Putamen (tissue), 1 donor: ENCODE measurements around the gene DGKI.

Experiments used
- DNase-seq: peaks from one replicate; pipeline ENCODE4 v3.0.0-alpha.2; 2016; ENCODE audit warnings: low spot score

Gene DGKI

DNA sequence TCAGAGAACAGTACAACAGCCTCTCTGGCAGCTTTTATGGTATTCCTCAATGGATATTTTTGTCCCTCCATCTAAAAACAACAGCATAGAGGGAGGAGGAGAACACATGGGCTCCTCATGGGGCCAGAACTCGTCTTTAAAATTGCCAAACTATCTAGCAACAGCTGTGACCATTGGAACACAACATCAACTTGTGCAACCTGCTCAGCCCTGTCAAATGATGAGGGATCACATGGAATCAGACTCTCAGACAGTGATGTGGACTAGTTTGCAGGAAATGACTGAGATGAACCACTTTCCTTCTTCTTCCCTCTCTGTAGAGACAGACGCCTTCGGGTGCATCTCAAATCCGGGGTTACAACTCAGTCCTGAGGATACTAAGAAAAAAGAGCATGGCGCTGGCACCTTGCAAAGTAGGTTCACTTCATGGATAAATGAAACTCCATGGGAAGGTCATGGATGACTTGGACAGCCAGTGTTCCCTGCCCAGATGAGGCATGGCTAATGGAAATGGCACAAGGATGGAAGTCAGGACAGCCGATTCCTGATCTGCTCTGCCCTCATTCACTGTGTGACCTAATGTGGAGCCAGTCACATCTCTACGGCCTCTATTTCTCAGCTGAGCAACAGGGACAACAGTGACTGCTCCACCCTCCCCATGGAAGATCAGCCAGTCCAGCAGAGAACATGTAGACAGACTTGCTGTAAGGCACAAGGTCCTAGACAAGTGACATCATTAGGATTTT lies 24.6 kb upstream of the DGKI start:
- DNase-seq, result no peak

DNA sequence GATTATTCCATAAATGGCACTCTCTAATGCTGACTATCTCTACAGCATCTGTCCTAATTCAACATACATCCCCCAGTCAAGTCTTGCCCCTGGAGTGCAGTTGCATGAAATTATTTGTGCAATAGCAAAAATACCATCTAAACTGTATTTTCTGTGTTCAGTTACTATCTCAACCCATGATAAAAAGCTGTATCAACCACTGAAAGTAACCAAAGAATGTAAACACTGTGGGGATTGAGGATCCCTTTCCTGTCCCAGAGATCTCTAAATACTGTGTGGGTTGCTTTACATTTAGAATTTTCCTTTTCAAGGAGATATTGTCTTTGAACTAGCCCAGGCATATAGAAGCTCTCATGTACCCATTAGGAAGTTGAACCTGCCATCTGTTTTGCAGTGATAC lies 23.9 kb upstream of the DGKI start:
- no peak for DNase-seq

DNA sequence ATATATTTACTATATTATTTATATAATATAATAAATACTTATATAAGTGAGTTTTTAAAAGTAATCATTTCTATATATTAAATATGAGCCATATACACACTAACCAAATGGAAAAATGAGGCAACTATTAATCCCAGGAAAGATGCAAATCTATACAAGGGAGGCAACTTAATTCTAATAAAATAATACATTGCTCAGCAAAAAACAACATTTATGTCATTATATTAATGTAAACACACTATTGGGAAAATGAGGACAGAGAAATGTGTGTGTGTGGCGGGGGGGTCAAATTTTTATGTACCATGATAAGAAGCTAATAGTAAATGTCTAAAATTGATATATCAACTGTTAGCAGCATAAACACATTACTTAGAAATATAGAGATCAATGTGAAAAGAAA lies 23.3 kb upstream of the DGKI start:
- DNase-seq, result no peak

GRCh38 chr7:137869260-137869659 lies 22.5 kb upstream of the DGKI start:
- no peak for DNase-seq

- no peak for DNase-seq
Measured at GRCh38 chr7:137867289-137867688, 20.5 kb upstream of the DGKI start.

- no peak for DNase-seq
Measured at GRCh38 chr7:137865764-137866163, 19.0 kb upstream of the DGKI start.

DNA sequence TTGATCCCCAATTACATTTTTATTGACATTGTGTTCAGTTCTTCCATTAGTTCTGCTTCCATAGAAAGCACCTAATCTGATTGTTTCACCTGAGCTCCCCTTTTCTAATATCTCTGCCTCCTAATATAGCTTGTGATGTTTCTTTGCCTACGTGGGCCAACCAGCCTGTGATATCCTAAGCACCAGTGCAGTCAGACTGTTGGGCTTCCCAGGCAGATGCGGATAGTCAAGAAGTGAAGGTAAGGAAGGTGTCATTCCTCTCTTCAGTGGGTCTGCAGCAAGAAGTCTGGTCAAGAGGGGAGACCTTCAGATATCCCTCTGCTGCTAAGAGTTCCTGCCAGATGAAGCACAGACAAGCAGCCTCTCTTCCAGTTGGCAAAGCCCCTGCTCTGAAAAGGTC lies 16.2 kb upstream of the DGKI start:
- DNase-seq, result no peak

DNA sequence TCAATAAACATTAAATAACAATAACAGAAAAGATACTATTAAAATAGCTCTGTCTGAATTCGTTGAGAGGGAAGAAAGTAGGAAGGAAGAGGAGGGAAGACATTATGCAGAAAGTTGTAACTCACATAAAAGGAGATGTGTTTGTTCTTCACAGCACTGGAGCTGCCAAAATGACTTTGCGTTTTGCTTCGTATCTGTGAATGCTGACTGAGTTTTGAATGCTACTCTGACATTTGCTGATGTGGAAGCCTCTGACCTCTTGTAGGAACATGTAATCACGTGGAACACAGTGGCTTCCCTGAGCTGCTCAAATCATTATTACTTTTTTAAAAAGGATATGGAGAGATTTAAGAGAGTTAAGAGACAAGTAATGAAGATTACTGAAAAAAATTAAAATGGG lies 15.6 kb upstream of the DGKI start:
- DNase-seq, result no peak

GRCh38 chr7:137860542-137860941 lies 13.8 kb upstream of the DGKI start:
- DNase-seq, result no peak

GRCh38 chr7:137853053-137853452 lies 6.3 kb upstream of the DGKI start:
- DNase-seq, result no peak

DNA sequence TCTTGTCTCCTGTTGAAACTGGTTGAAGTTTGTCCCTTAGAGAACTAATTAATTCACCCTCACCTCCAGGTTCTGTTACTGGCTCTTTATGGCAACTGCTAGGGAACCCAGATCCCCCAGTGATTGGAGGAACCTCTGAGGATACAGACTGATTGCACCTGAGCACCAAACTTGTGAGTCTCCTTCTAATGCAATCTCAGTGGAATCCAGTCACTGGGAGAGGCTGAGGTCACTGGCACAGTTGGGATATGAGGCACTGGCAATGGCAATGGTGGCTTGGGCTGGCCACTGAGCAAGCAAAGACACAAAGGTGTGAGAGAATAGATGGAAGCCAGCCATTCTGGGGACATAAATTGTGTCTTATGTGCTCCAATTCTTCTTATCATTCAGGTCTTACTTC lies 5.3 kb upstream of the DGKI start:
- DNase-seq, result no peak

GRCh38 chr7:137850972-137851945 lies 4.5 kb upstream of the DGKI start:
- no peak for DNase-seq

DNA sequence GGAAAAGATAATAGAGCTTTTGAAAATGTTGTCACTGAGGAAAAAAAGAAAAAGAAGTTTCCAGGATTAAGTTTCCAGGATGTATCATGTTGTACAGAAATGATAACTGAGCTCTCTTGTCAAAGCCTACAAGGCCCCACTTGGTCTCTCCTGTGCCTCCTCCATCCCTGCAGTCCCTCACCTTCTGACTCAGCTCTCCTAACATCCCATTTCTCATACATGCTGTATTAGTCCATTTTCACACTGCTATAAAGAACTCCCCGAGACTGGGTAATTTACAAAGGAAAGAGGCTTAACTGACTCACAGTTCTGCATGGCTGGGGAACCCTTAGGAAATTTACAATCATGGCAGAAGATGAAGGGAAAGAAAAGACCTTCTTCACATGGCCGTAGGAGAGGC lies 3.8 kb upstream of the DGKI start:
- no peak for DNase-seq

DNA sequence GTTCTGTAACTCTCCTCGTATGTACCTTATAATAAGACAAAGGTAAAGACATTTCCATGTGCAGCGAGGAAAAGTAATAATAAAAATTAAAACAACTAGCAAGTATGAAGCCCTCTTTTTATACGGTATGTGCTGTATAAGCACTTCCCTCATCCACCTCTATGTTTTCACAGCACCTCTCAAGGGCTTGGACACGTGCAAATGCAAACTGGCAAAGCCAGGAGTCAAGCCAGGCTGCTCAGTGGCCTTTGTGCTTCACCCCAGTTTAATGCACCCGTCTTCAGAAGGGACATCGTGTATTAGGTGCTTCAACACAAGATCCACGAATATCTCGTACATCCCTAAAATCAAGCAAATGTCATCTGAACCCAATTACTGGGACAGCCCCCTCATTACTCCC lies 1.3 kb upstream of the DGKI start:
- peak; percentile 34 for DNase-seq

DNA sequence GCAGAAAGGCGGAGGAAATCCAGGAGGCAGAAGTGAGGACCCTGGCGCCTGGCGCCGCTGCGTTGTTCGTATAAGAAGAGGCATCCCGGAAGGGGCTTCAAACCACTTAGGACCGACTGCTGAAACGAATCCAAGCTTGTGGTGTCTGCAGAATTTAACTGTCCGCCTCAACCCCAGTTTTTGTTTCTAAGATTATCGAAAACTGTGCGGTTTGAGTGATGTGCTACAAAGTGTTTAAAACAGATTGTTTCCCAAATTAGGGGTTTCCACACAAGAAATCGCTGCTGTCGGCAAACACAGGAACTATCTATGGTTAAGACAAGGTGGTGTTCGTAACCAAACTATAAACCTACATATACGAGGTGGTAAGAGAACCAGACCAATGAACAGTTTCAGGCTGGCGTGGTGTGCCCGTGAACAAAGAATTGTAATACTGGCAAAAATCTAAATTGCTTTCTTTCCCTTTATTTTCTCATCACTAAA lies 835 bp upstream of the DGKI start:
- DNase-seq, result no peak

DNA sequence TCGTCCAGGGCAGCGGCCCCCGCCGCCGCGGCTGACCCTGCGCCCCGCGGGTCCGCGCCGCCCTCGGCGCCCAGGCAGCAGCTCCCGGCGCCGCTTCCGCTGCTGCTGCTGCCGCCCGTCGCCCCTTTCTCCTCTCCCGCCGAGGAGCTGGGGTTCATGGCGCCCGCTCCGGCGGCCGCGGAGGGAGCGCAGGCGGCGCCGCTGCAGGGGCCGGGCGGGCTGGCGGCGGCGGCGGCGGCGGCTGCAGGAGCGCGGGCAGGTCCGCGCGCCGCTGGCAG lies 286 bp downstream of the DGKI start:
- DNase-seq, result no peak

GRCh38 chr7:137844677-137845425 lies 1.9 kb downstream of the DGKI start:
- DNase-seq, result peak; percentile 62

DNA sequence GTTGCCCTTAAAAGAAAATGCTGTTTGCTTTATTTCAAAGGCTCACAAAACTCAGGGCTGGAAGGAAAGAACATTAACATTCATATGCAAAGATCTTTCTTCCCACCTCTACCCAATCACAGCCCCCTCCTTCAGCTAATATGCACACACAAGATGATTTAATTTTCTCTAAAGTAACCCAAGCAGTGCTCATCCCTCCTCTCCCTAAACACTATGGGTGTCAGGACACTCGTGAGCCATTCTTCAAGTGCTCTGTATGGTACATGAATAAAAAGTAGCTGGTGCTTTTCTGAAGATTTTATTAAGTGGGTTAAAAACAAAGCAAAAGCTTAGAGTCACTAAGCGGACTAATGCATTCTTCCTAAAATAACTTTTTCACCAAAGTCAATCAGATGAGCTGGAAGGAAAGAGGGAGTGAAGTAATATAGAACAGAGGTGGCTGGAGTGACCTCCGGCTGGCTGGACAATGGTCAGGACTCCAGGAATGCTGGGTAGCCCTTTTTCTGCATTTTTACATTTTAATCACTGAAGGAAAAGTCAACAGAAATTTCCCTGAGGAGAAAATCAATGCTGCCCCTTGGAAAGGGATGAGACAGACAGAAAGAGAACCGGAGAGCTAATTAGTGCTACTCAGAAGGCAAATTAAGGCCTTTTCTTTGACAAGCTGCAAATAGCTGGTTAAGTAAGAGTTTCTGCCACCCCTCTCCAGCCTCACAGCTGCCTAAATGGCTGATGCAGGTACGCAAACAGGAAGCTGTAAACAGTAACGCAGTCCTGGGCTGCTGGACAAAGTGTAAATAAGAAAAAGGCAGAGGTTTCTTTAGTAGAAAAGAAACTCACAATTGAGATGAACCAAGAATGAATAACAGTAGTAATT lies 6.6 kb downstream of the DGKI start:
- DNase-seq, result no peak

- no peak for DNase-seq
Measured at GRCh38 chr7:137838706-137839315, 8.0 kb downstream of the DGKI start.

GRCh38 chr7:137836541-137836940 lies 10.2 kb downstream of the DGKI start:
- DNase-seq, result no peak

GRCh38 chr7:137836113-137836509 lies 10.7 kb downstream of the DGKI start:
- no peak for DNase-seq
